ENCODE data around the gene MPHOSPH9.
A peak's percentile ranks its signal among the peaks of the same experiment; 100 is the strongest.

DNA sequence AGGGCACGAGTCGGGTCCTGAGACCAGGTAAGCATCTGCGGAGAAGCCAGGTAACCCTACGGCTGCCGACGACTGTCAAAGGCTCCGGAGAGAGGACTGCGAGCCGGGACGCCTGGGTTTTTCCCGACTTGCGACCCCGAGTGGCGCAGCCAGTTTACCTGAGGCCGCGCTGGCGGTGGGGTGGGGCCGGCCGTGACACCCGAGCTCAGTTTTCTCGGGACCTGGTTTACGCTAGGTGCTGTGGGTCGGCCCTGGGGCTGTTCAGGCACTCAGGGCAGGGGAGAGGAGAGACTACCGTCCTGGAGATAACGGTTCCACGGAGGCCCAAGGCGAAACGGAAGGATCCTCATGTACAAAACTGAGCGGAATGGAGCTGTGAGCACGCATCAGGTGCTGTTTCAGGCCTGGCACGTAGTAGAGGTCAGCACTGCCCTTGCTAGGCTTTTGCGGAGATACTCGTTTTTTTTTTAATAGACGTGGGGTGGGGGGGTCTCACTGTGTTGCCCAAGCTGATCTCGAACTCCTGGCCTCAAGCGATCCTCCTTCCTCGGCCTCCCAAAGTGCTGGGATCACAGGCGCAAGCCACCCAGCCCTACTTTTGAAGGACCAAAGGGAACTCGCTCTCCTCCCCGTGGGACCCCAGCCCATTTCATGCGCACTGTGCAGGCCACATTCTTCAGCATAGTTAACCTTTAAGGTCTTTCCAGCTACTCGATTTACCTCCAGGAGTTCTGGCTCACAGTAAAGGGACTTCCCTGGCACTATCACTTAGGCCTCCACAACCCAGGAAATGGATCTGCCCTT, 766 bp upstream of the MPHOSPH9 start:
- TF ChIP-seq SIN3A (IDR thresholded peaks at IDR 0.05; ENCODE audit: borderline replicate concordance, insufficient read depth, low read length) (0 out of 2 replicates have a peak, but pooled peaks have one; percentile 12), REST (IDR thresholded peaks at IDR 0.05; ENCODE audit: insufficient read depth in 1 of 2, low read depth in 2 of 2, low read length in 2 of 2) (no peak)

Measured in PFSK-1 (cell line).